Transverse colon (tissue), 4 donors: ENCODE data around the gene MYLK. TPM values are rescaled to one million over a fixed set of nuclear protein-coding genes. Genes with fewer than 3 reads are reported as not detected.

Source experiments
- DNase-seq: peaks from one replicate; pipeline ENCODE4 v3.0.0-alpha.2; 2019
- H3K27ac ChIP-seq, 4 donors: fragments of 200-600 bp; sonication (generic); 2 replicates each; pipeline ENCODE4 v1.5.1; 2016 to 2018; ENCODE audit warnings: inconsistent platforms in 4 of 4
- H3K27me3 ChIP-seq: fragments of 200-600 bp; sonication (generic); 2 replicates; pipeline ENCODE4 v1.5.1; 2017; ENCODE audit warnings: inconsistent platforms
- H3K36me3 ChIP-seq, 4 donors: fragments of 200-600 bp; sonication (generic); 2 replicates each; pipeline ENCODE4 v1.5.1; 2017 to 2019; ENCODE audit warnings: inconsistent platforms in 4 of 4
- H3K4me1 ChIP-seq, 4 donors: fragments of 200-600 bp; sonication (generic); 2 replicates each; pipeline ENCODE4 v1.5.1; 2017 to 2020; ENCODE audit warnings: inconsistent platforms in 4 of 4
- H3K4me3 ChIP-seq, 4 donors: fragments of 200-600 bp; sonication (generic); 1 replicate in 1 of 4; 2 replicates in 3 of 4; pipeline versions ENCODE4 v1.5.1 to v1.6.1; 2017 to 2019; ENCODE audit warnings: inconsistent platforms in 4 of 4
- H3K9me3 ChIP-seq, 2 donors: fragments of 200-600 bp; sonication (generic); 2 replicates each; pipeline ENCODE4 v1.5.1; 2017 to 2019; ENCODE audit warnings: inconsistent platforms in 2 of 2
- EP300 ChIP-seq: sonication (generic); formaldehyde crosslinking; IDR thresholded peaks from one replicate; pipeline ENCODE4 v1.6.1; 2017; ENCODE audit warnings: antibody characterized with exemption, low read depth
- POLR2A ChIP-seq: fragments of 450-650 bp; IDR thresholded peaks from one replicate; pipeline ENCODE4 v1.6.1; 2016; ENCODE audit warnings: antibody characterized with exemption, mild to moderate bottlenecking, moderate library complexity
- POLR2AphosphoS5 ChIP-seq, 3 donors: sonication (generic); formaldehyde crosslinking; IDR thresholded peaks; one replicate each; pipeline ENCODE4 v1.6.1; 2016; ENCODE audit warnings: antibody characterized with exemption in 3 of 3
- WGBS, 2 donors: methylation state at CpG; one replicate each; pipeline ENCODE4 v1.1.5; 2018; ENCODE audit warnings: low coverage in 1 of 2; 5-methylcytosine and 5-hydroxymethylcytosine counted together
- in situ Hi-C, 4 donors: fragments of 200-750 bp; cut with MboI; loops; one replicate each; pipeline versions ENCODE4 v1.15.0 to v1.15.1; 2017; ENCODE audit warnings: low sequenced_read_pairs in 3 of 4, low pct_ligation_motif_present in 1 of 4, low pct_unique_long_range_greater_than_20kb in 1 of 4
- intact Hi-C: fragments of 100-400 bp; cut with DNase I; formaldehyde crosslinking; loops from one replicate; pipeline ENCODE4 v1.15.1; 2023; ENCODE audit warnings: low total_unique reads
- total RNA-seq, 4 donors: library from RNA; depleted of rRNA; stranded (reverse); fragments of >200 nt; gene quantifications; one replicate each; pipeline ENCODE4 v1.1.0, GENCODE V29; 2016
- TF ChIP-seq, protein P1 (sequence below), 5 experiments: fragments of 200-600 bp in 3 of 5; fragments of 450-650 bp in 2 of 5; sonication (generic) in 3 of 5; IDR thresholded peaks; 1 replicate in 2 of 5; 2 replicates in 3 of 5; pipeline ENCODE4 v1.5.1; 2016 to 2017; ENCODE audit warnings: antibody characterized with exemption in 5 of 5, inconsistent platforms in 3 of 5, mild to moderate bottlenecking in 2 of 5, moderate library complexity in 1 of 5

The MYLK gene
- total RNA-seq, 4 donors from 2014 or later: 230 to 527 (median 349) TPM

DNA sequence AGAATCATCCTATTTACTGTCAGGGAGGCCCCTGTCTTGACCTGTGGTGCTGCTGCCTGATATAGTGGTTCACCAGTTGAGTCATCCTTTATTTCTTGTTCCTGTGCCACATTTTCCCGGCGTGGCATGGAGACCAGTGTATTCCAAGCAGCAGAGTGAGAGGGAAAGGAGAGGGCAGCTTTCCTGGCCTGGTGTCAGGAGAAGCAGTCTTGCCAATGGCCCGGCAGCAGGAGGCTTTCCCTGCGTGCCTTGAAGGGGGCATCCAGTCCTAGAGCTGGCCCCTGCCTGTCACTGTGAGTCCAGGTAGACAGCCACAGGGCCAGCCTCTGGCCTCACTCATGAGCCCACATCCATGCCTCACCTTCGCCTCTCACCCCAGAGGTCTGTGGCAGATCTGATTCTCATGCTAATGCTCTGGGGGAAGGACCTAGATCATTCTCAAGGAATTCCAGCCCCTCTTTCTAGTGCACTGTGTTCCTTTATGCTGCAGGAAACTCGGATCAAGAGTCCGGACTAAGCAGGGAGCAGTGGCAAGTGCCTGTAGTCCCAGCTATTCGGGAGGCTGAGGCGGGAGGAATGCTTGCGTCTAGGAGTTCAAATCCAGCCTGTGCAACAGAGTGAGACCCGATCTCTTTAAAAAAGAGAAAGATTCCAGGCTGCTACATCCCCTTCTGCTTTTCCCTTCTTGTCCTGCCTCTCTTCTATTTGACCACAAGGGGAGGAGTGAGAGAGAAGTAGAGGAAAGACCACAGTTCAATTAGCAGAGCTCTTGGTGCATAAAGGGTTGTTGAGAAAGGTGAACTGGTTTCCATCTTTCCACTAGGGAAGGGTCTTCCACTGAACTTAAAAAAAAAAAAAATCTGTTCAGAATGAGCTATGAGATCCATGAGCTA lies 232.4 kb downstream of the MYLK start:
- TF ChIP-seq EP300: no peak
- TF ChIP-seq POLR2A: no peak
- TF ChIP-seq, protein P1, sequence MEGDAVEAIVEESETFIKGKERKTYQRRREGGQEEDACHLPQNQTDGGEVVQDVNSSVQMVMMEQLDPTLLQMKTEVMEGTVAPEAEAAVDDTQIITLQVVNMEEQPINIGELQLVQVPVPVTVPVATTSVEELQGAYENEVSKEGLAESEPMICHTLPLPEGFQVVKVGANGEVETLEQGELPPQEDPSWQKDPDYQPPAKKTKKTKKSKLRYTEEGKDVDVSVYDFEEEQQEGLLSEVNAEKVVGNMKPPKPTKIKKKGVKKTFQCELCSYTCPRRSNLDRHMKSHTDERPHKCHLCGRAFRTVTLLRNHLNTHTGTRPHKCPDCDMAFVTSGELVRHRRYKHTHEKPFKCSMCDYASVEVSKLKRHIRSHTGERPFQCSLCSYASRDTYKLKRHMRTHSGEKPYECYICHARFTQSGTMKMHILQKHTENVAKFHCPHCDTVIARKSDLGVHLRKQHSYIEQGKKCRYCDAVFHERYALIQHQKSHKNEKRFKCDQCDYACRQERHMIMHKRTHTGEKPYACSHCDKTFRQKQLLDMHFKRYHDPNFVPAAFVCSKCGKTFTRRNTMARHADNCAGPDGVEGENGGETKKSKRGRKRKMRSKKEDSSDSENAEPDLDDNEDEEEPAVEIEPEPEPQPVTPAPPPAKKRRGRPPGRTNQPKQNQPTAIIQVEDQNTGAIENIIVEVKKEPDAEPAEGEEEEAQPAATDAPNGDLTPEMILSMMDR (IDR thresholded peaks at IDR 0.05): no peak
- no peak for TF ChIP-seq POLR2AphosphoS5 (IDR thresholded peaks at IDR 0.05)
- intact Hi-C loops: loop anchor here (2.0 to 5.0 kb wide), 2 partner anchors 51 to 67 kb away; no protein-coding TSS in a partner anchor
- H3K9me3 ChIP-seq: no peaks in the 10 kb centered on the region
- no peaks in the 10 kb centered on the region for H3K36me3 ChIP-seq
- no peak overlapping the region for H3K4me3 ChIP-seq
- H3K27ac ChIP-seq: peak overlapping the region in 3 of 4 donors; percentile 76 to 90 (median 83)
- in situ Hi-C loops: loop anchor here in 3 of 4 donors (5.0 to 10.0 kb wide), 2 partner anchors 63 to 66 kb away; no protein-coding TSS in a partner anchor
- peaks cover 16 to 45% (median 20%) of the 10 kb centered on the region in 4 donors for H3K4me1 ChIP-seq
- no peaks in the 10 kb centered on the region for H3K27me3 ChIP-seq
- 70 to 77% methylated on average over 6 to 11 of the region's 11 CpGs for WGBS, 2 donors
- no peak for DNase-seq

DNA sequence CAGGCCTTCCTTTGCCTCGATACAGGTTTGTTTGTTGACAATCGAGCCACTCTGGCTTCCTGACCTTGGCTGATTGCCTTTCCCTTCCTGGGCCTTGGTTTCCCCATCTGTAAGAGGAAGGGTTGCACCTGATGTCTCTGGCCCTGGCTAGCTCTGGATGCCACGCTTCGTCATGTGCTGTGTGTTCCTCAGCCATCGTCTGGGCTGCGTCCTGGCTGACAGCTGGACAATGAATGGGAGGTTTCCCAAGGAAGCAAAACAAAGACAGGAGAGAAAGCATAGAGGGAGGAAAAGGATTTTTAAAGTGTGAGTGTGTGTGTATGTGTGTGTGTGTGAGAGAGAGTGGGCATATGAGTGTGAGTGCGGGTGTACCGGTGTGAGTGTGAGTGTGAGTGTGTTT lies 234.0 kb downstream of the MYLK start:
- no peak for DNase-seq
- TF ChIP-seq POLR2AphosphoS5 (IDR thresholded peaks at IDR 0.05): peak in 2 of 3 donors; percentile 43 to 44
- TF ChIP-seq, protein P1 (IDR thresholded peaks at IDR 0.05): no peak
- no peaks in the 10 kb centered on the region for H3K9me3 ChIP-seq
- in situ Hi-C loops: loop anchor here in 3 of 4 donors (5.0 to 10.0 kb wide), 2 partner anchors 65 to 67 kb away; no protein-coding TSS in a partner anchor
- no peaks in the 10 kb centered on the region for H3K27me3 ChIP-seq
- H3K4me1 ChIP-seq: peaks cover 12 to 29% (median 17%) of the 10 kb centered on the region in 4 donors
- WGBS, 2 donors: 45 to 79% methylated on average over 4 to 8 of the region's 8 CpGs
- no peaks in the 10 kb centered on the region for H3K36me3 ChIP-seq
- no peak overlapping the region for H3K4me3 ChIP-seq
- intact Hi-C loops: loop anchor here (5.0 kb wide), 1 partner anchor 52 kb away; no protein-coding TSS in a partner anchor
- peak overlapping the region in 3 of 4 donors; percentile 76 to 90 (median 83) for H3K27ac ChIP-seq

DNA sequence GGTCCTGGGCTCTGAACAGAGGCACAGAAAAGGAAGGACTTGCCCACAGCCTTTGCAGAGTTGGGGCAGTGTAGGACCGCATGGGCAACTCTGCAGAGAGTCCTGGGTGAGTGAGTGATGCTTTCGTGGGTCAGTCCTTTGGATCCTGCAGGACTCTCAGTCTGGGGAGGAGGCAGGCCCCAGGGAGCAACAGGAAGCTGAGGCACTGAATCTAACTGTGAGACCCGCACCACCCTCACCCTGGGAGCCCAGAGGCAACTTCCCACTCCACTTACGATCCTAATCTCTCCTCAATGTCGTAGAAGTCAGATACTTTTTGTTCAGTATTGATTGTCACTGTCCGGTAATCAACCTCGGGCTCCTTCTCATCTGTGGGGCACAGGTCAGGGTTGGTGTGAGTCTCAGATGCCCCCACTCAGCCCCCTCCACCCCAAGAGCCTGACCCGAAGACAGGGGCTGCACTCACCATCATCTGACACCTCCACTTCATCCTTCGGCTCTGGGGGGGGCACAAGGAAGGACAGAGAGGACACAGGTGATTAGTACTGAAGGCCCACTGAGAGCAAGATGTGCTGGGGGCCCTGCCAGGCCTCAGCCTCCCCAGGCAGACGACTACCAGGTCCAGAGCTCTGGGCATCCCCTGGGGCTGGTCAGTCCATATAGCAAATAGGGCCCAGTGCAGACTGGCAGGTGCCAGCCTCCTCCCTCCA lies 235.3 kb downstream of the MYLK start:
- intact Hi-C loops (no loop called here), in situ Hi-C loops (loop anchor here in 1 of 4 donors (10.0 kb wide), 1 partner anchor 66 kb away; no protein-coding TSS in a partner anchor)
- Histone ChIP-seq H3K27me3 (no peaks in the 10 kb centered on the region), H3K27ac (peak overlapping the region in 3 of 4 donors; percentile 76 to 90 (median 83)), H3K9me3 (no peaks in the 10 kb centered on the region), H3K36me3 (no peaks in the 10 kb centered on the region), H3K4me3 (no peak overlapping the region), H3K4me1 (peaks cover 8 to 18% (median 16%) of the 10 kb centered on the region in 4 donors)
- no peak for DNase-seq
- 79 to 91% methylated on average over 5 to 9 of the region's 10 CpGs for WGBS, 2 donors
- no peak for TF ChIP-seq EP300
- no peak for TF ChIP-seq POLR2AphosphoS5 (IDR thresholded peaks at IDR 0.05)
- TF ChIP-seq POLR2A: no peak
- TF ChIP-seq, protein P1 (IDR thresholded peaks at IDR 0.05): no peak

DNA sequence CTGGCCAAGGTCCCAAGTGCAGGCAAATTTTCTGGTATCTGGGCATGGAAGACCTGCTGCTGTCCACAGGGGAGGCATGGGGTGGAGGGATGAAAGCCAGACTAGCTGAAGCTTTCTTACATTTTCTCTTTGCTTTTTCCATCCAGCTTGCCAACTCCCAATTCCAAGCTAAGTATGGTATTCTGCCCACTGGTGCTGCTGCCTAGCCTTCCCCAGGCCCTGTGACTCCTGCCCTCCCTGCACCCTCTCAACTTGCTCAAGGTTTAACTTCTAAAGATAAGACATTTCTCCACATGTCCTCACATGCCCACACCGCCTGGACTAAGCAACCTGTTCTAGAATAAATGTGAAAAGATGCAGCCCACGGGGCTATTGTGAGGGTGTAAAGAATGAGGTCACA lies 239.8 kb downstream of the MYLK start:
- no peak overlapping the region for H3K4me3 ChIP-seq
- DNase-seq: no peak
- H3K27me3 ChIP-seq: no peaks in the 10 kb centered on the region
- peaks cover 0 to 11% (median 5%) of the 10 kb centered on the region in 4 donors for H3K4me1 ChIP-seq
- peak overlapping the region in 3 of 4 donors; percentile 52 to 81 (median 76) for H3K27ac ChIP-seq
- no peak for TF ChIP-seq EP300
- peak in 1 of 3 donors; percentile 48 for TF ChIP-seq POLR2AphosphoS5 (IDR thresholded peaks at IDR 0.05)
- 65 to 83% methylated on average over 2 of the region's 2 CpGs for WGBS, 2 donors
- H3K9me3 ChIP-seq: no peaks in the 10 kb centered on the region
- H3K36me3 ChIP-seq: no peaks in the 10 kb centered on the region
- in situ Hi-C loops (loop anchor here in 1 of 4 donors (10.0 kb wide), 1 partner anchor 70 kb away; no protein-coding TSS in a partner anchor), intact Hi-C loops (loop anchor here (5.0 kb wide), 1 partner anchor 78 kb away; no protein-coding TSS in a partner anchor)
